HepG2 (cell line): ENCODE data around the gene LBX2. TPM values are rescaled to one million over a fixed set of nuclear protein-coding genes. Genes with fewer than 3 reads are reported as not detected.

Experiments
- ATAC-seq: fragments of 200-7000 bp; cut with Tn5 transposase; 3 replicates; pipeline ENCODE4 v1.9.1; 2020; ENCODE audit warnings: mild to moderate bottlenecking, moderate library complexity
- BruUV-seq: library from RNA; stranded (reverse); fragments of 400-500 nt; replicated peaks from 2 replicates; lab custom pipeline; 2021; lab: Mats Ljungman, UMichigan
- CTCF ChIA-PET: fragments of 300-600 bp; formaldehyde crosslinking; extraction: SDS; loops from one replicate; lab custom pipeline; 2021; ENCODE audit warnings: low total read pairs, inconsistent platforms, low intra/inter-chr PET ratio; lab: Yijun Ruan, JAX
- POLR2A ChIA-PET: fragments of 350-600 bp; sonication (Branson Sonifier 250); formaldehyde crosslinking; loops from one replicate; lab custom pipeline; 2020; ENCODE audit warnings: antibody characterized with exemption, inconsistent platforms; lab: Yijun Ruan, JAX
- DNase-seq: peaks from one replicate; pipeline ENCODE4 v3.0.0-alpha.2; 2015; ENCODE audit warnings: low spot score
- FAIRE-seq: peaks from 3 replicates; lab custom pipeline; 2011; peaks lifted over from hg19 to GRCh38; lab: Jason Lieb, UNC
- H2AFZ ChIP-seq: one replicate; pipeline ENCODE4 v1.6.1; 2011; ENCODE audit warnings: low read length, inconsistent platforms
- H3K27ac ChIP-seq: fragments of 300-600 bp; 3 replicates; pipeline ENCODE4 v1.8.0; 2011; ENCODE audit warnings: mixed run types, mild to moderate bottlenecking, mixed read lengths, low read length, inconsistent platforms; ENCODE audit not compliant: insufficient read depth; ENCODE audit errors: extremely low read length
- H3K27me3 ChIP-seq, 2 experiments: fragments of 200-600 bp in 1 of 2; 2 replicates in 1 of 2; 3 replicates in 1 of 2; pipeline versions ENCODE4 v1.6.0 to v1.8.0; 2011; ENCODE audit warnings: low read length in 2 of 2, mild to moderate bottlenecking in 2 of 2, moderate library complexity in 2 of 2, inconsistent platforms in 1 of 2; ENCODE audit not compliant: insufficient read depth in 2 of 2, control insufficient read depth in 1 of 2
- H3K36me3 ChIP-seq, 2 experiments: fragments of 200-600 bp in 1 of 2; replicated peaks in 1 of 2; 2 replicates in 1 of 2; 3 replicates in 1 of 2; pipeline versions ENCODE4 v1.5.1 to v1.8.0; 2011; ENCODE audit warnings: low read length in 2 of 2, inconsistent platforms in 1 of 2; ENCODE audit not compliant: insufficient read depth in 2 of 2, control insufficient read depth in 1 of 2
- H3K4me1 ChIP-seq: 2 replicates; pipeline ENCODE4 v1.5.1; 2012; ENCODE audit warnings: low read length, inconsistent platforms; ENCODE audit not compliant: insufficient read depth
- H3K4me2 ChIP-seq: 2 replicates; pipeline ENCODE4 v1.6.0; 2011; ENCODE audit warnings: low read depth, low read length, inconsistent platforms
- H3K4me3 ChIP-seq, 3 experiments: fragments of 200-600 bp in 1 of 3; sonication (generic), shearing (Covaris generic) in 1 of 3; replicated peaks in 1 of 3; 2 replicates each; pipeline ENCODE4 v1.5.1; 2011 to 2016; ENCODE audit warnings: low read length in 3 of 3, inconsistent platforms in 2 of 3, low read depth in 2 of 3, mild to moderate bottlenecking in 2 of 3, control low read depth in 1 of 3, mixed read lengths in 1 of 3; ENCODE audit not compliant: insufficient read depth in 1 of 3
- H3K79me2 ChIP-seq: one replicate; pipeline ENCODE4 v1.6.1; 2011; ENCODE audit warnings: low read length, inconsistent platforms; ENCODE audit not compliant: insufficient read depth
- H3K9ac ChIP-seq: 2 replicates; pipeline ENCODE4 v1.6.0; 2011; ENCODE audit warnings: mild to moderate bottlenecking, low read depth, low read length, inconsistent platforms; ENCODE audit not compliant: insufficient read depth
- H3K9me3 ChIP-seq: 2 replicates; pipeline ENCODE4 v1.5.1; 2012; ENCODE audit warnings: mild to moderate bottlenecking, low read length
- H4K20me1 ChIP-seq: 2 replicates; pipeline ENCODE4 v1.6.0; 2011; ENCODE audit warnings: inconsistent platforms, mild to moderate bottlenecking, low read length, moderate library complexity; ENCODE audit not compliant: insufficient read depth
- GTF2F1 ChIP-seq: fragments of 150-350 bp; IDR thresholded peaks from 2 replicates; pipeline ENCODE4 v1.6.1; 2014; ENCODE audit warnings: low read length
- KLF11 ChIP-seq: IDR thresholded peaks from 2 replicates; pipeline ENCODE4 v1.6.1; 2016; ENCODE audit warnings: missing compliant biosample characterization
- NKX3-1 ChIP-seq: sonication (generic); formaldehyde crosslinking; IDR thresholded peaks from 2 replicates; pipeline ENCODE4 v1.5.0; 2020; ENCODE audit warnings: missing genetic modification reagents
- PITX1 ChIP-seq: sonication (generic); formaldehyde crosslinking; IDR thresholded peaks from 2 replicates; pipeline ENCODE4 v1.5.1; 2020; ENCODE audit warnings: mild to moderate bottlenecking, missing genetic modification reagents
- TRIM24 ChIP-seq: sonication (generic); formaldehyde crosslinking; IDR thresholded peaks from 2 replicates; pipeline ENCODE4 v1.8.0; 2022; ENCODE audit warnings: mild to moderate bottlenecking, missing genetic modification reagents
- ZNF124 ChIP-seq: sonication (generic); formaldehyde crosslinking; IDR thresholded peaks from 2 replicates; pipeline ENCODE4 v1.4.0; 2020; ENCODE audit warnings: missing genetic modification reagents
- ZNF205 ChIP-seq: IDR thresholded peaks from 2 replicates; pipeline ENCODE4 v1.6.1; 2018; ENCODE audit warnings: missing biosample characterization, missing genetic modification reagents
- ZNF317 ChIP-seq: sonication (generic); formaldehyde crosslinking; IDR thresholded peaks from 2 replicates; pipeline ENCODE4 v1.5.0; 2020; ENCODE audit warnings: mild to moderate bottlenecking, missing genetic modification reagents
- ZNF713 ChIP-seq: sonication (generic); formaldehyde crosslinking; IDR thresholded peaks from 2 replicates; pipeline ENCODE4 v1.4.0; 2020; ENCODE audit warnings: mild to moderate bottlenecking, missing genetic modification reagents
- ZZZ3 ChIP-seq: sonication (generic); formaldehyde crosslinking; IDR thresholded peaks from 2 replicates; pipeline ENCODE4 v1.4.0; 2020; ENCODE audit warnings: missing genetic modification reagents, mild to moderate bottlenecking, borderline replicate concordance
- WGBS: methylation state at CpG from one replicate; pipeline ENCODE4 v1.1.6; 2017; ENCODE audit warnings: low lambda C conversion rate; 5-methylcytosine and 5-hydroxymethylcytosine counted together
- in situ Hi-C: cut with HindIII; loops from 2 replicates; pipeline ENCODE4 v1.10.0; 2017; ENCODE audit warnings: low pct_unique_long_range_greater_than_20kb; ENCODE audit not compliant: extremely low pct_ligation_motif_present
- intact Hi-C: fragments of 100-400 bp; cut with micrococcal nuclease; formaldehyde crosslinking; loops from one replicate; pipeline ENCODE4 v1.10.0; 2022; ENCODE audit not compliant: unreplicated experiment
- polyA plus RNA-seq, 8 experiments: library from polyadenylated mRNA; depleted of rRNA in 3 of 8; stranded (reverse) in 7 of 8; unstranded in 1 of 8; fragments of >200 nt; fragmentation: Illumina TruSeq in 4 of 8; extraction: Trizol in 4 of 8; gene quantifications; 2 replicates each; pipeline versions ENCODE4 v1.2.1 to v1.2.3, GENCODE V29; 2011 to 2016; ENCODE audit warnings: low read depth in 4 of 8, missing spikeins in 1 of 8, mixed read lengths in 1 of 8; ENCODE audit not compliant: insufficient read depth in 1 of 8
- total RNA-seq, 5 experiments: library from RNA; depleted of rRNA; stranded (reverse); fragments of >200 nt; fragmentation: Illumina TruSeq; extraction: Trizol; gene quantifications; 2 replicates each; pipeline ENCODE4 v1.2.3, GENCODE V29; 2016; ENCODE audit warnings: low read depth in 1 of 5
- TF ChIP-seq, protein P1 (sequence below): sonication (generic); formaldehyde crosslinking; IDR thresholded peaks from 2 replicates; pipeline ENCODE4 v1.9.0; 2022; ENCODE audit warnings: low read depth, missing genetic modification reagents
- TF ChIP-seq, protein P2 (sequence below), 2 experiments: fragments of 450-650 bp in 1 of 2; sonication (generic) in 1 of 2; formaldehyde crosslinking in 1 of 2; IDR thresholded peaks; 2 replicates each; pipeline versions ENCODE4 v1.6.1 to v1.8.0; 2016 to 2022; ENCODE audit warnings: antibody characterized with exemption in 1 of 2, mild to moderate bottlenecking in 1 of 2, missing genetic modification reagents in 1 of 2
- TF ChIP-seq, protein P3 (sequence below): sonication (generic); formaldehyde crosslinking; IDR thresholded peaks from 2 replicates; pipeline ENCODE4 v1.4.0; 2020; ENCODE audit warnings: missing genetic modification reagents

The LBX2 gene
- total and polyA plus RNA-seq, 2 of the 13 experiments (the other 11 are each of a cell fraction or from before 2014, with no cell fraction given): 6.4 to 8.1 TPM

DNA sequence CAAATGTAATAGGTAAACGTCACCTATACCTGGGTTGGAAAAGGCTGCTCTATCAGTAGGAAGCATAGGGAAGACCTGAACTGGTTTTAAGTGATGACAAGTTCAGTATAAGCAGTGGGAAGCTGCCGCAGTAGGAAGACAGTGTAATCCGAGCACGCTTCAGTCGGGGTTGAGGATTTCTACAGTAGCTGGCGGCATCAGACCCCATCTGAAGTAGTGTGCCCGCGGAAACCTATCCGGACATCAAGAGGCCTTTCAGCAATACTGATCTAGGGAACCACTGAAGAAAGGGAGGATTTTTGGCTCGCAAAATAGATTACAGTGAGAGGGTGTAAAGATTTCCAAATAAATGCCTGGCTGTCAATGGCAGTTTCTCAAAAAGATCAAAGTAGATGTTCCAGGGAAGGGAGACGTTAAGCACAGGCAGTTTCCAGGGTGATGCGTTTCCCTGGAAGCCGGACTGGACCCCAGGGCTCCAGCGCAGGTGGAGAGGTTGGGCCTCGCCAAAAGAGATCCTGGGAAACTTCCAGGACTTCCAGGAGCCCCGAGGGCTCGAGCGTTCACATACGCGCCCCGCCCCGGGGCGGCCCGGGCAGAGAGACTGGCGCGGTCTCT, 49.0 kb upstream of the LBX2 start:
- H3K9me3 ChIP-seq: no peaks in the 10 kb centered on the region
- WGBS: 20% methylated on average over 14 of the region's 26 CpGs
- peak overlapping the region; percentile 33 to 73 (median 56) for H3K4me3 ChIP-seq
- in situ Hi-C loops: no loop called here
- ATAC-seq (no peak), DNase-seq (no peak), FAIRE-seq (no peak)
- no peak overlapping the region for H2AFZ ChIP-seq
- H3K79me2 ChIP-seq: no peaks in the 10 kb centered on the region
- no peak overlapping the region for H3K27ac ChIP-seq
- peaks cover 0 to 27% of the 10 kb centered on the region in 2 experiments; a peak in 2 of 5 replicates for H3K27me3 ChIP-seq
- no peaks in the 10 kb centered on the region for H4K20me1 ChIP-seq
- BruUV-seq: no TSS peak
- intact Hi-C loops: no loop called here
- H3K4me1 ChIP-seq: peaks cover 48% of the 10 kb centered on the region
- peak overlapping the region; percentile 51 for H3K9ac ChIP-seq
- POLR2A ChIA-PET: no interaction called here
- CTCF ChIA-PET: no interaction called here
- H3K36me3 ChIP-seq: no peaks in the 10 kb centered on the region
- H3K4me2 ChIP-seq: peak overlapping the region; percentile 74
- TF ChIP-seq ZNF205 (no peak), PITX1 (CRISPR knock-in tag) (no peak), ZNF124 (no peak), KLF11 (no peak), ZNF317 (CRISPR knock-in tag) (0 out of 2 replicates have a peak, but pooled peaks have one; percentile 40), NKX3-1 (CRISPR knock-in tag) (no peak), GTF2F1 (no peak), ZNF713 (CRISPR knock-in tag) (no peak), TRIM24 (CRISPR knock-in tag) (no peak), ZZZ3 (CRISPR knock-in tag) (no peak)
- TF ChIP-seq, protein P1, sequence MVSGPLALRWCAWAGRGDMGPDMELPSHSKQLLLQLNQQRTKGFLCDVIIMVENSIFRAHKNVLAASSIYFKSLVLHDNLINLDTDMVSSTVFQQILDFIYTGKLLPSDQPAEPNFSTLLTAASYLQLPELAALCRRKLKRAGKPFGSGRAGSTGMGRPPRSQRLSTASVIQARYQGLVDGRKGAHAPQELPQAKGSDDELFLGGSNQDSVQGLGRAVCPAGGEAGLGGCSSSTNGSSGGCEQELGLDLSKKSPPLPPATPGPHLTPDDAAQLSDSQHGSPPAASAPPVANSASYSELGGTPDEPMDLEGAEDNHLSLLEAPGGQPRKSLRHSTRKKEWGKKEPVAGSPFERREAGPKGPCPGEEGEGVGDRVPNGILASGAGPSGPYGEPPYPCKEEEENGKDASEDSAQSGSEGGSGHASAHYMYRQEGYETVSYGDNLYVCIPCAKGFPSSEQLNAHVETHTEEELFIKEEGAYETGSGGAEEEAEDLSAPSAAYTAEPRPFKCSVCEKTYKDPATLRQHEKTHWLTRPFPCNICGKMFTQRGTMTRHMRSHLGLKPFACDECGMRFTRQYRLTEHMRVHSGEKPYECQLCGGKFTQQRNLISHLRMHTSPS (CRISPR knock-in tag): no peak
- TF ChIP-seq, protein P2, sequence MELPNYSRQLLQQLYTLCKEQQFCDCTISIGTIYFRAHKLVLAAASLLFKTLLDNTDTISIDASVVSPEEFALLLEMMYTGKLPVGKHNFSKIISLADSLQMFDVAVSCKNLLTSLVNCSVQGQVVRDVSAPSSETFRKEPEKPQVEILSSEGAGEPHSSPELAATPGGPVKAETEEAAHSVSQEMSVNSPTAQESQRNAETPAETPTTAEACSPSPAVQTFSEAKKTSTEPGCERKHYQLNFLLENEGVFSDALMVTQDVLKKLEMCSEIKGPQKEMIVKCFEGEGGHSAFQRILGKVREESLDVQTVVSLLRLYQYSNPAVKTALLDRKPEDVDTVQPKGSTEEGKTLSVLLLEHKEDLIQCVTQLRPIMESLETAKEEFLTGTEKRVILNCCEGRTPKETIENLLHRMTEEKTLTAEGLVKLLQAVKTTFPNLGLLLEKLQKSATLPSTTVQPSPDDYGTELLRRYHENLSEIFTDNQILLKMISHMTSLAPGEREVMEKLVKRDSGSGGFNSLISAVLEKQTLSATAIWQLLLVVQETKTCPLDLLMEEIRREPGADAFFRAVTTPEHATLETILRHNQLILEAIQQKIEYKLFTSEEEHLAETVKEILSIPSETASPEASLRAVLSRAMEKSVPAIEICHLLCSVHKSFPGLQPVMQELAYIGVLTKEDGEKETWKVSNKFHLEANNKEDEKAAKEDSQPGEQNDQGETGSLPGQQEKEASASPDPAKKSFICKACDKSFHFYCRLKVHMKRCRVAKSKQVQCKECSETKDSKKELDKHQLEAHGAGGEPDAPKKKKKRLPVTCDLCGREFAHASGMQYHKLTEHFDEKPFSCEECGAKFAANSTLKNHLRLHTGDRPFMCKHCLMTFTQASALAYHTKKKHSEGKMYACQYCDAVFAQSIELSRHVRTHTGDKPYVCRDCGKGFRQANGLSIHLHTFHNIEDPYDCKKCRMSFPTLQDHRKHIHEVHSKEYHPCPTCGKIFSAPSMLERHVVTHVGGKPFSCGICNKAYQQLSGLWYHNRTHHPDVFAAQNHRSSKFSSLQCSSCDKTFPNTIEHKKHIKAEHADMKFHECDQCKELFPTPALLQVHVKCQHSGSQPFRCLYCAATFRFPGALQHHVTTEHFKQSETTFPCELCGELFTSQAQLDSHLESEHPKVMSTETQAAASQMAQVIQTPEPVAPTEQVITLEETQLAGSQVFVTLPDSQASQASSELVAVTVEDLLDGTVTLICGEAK (IDR thresholded peaks at IDR 0.05): no peak
- TF ChIP-seq, protein P2 (CRISPR knock-in tag; IDR thresholded peaks at IDR 0.05): 0 out of 2 replicates have a peak, but pooled peaks have one; percentile 13
- TF ChIP-seq, protein P3, sequence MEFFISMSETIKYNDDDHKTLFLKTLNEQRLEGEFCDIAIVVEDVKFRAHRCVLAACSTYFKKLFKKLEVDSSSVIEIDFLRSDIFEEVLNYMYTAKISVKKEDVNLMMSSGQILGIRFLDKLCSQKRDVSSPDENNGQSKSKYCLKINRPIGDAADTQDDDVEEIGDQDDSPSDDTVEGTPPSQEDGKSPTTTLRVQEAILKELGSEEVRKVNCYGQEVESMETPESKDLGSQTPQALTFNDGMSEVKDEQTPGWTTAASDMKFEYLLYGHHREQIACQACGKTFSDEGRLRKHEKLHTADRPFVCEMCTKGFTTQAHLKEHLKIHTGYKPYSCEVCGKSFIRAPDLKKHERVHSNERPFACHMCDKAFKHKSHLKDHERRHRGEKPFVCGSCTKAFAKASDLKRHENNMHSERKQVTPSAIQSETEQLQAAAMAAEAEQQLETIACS: no peak
